Retina (tissue), 1 donor: Measurements from ENCODE around the gene RSAD2.
"Not testable (repeated sequence)": the region's sequence is repeated elsewhere in the genome, so short reads cannot be mapped to it uniquely, and the experiment has no call there.

Experiments
- DNase-seq: peaks from one replicate; pipeline ENCODE4 v3.0.0-alpha.2; 2016

RSAD2 gene

GRCh38 chr2:6928452-6928851 is 50.9 kb downstream of the RSAD2 start:
- DNase-seq: no peak

- DNase-seq: no peak
These were observed 51.7 kb downstream of the RSAD2 start for GRCh38 chr2:6929196-6929819.

GRCh38 chr2:6930923-6931647 is 53.5 kb downstream of the RSAD2 start:
- DNase-seq: no peak

GRCh38 chr2:6931753-6932152 is 54.2 kb downstream of the RSAD2 start:
- no peak for DNase-seq

- DNase-seq: no peak
These were observed 54.6 kb downstream of the RSAD2 start for GRCh38 chr2:6932206-6932605.

- no peak for DNase-seq
These were observed 55.3 kb downstream of the RSAD2 start for GRCh38 chr2:6932828-6933227.

GRCh38 chr2:6933911-6934310 is 56.3 kb downstream of the RSAD2 start:
- no peak for DNase-seq

- DNase-seq: no peak
These were observed 56.8 kb downstream of the RSAD2 start for GRCh38 chr2:6934345-6934744.

- no peak for DNase-seq
These were observed 57.4 kb downstream of the RSAD2 start for GRCh38 chr2:6934758-6935651.

- DNase-seq: not testable (repeated sequence)
These were observed 58.1 kb downstream of the RSAD2 start for GRCh38 chr2:6935652-6936020.

- no peak for DNase-seq
These were observed 59.6 kb downstream of the RSAD2 start for GRCh38 chr2:6937157-6937556.

GRCh38 chr2:6937582-6937981 is 60.0 kb downstream of the RSAD2 start:
- no peak for DNase-seq

GRCh38 chr2:6939071-6939470 is 61.5 kb downstream of the RSAD2 start:
- DNase-seq: no peak

- no peak for DNase-seq
These were observed 63.2 kb downstream of the RSAD2 start for GRCh38 chr2:6940820-6941219.

GRCh38 chr2:6941299-6942046 is 63.9 kb downstream of the RSAD2 start:
- DNase-seq: no peak

- DNase-seq: no peak
These were observed 65.3 kb downstream of the RSAD2 start for GRCh38 chr2:6942848-6943247.

- DNase-seq: no peak
These were observed 65.9 kb downstream of the RSAD2 start for GRCh38 chr2:6943523-6943922.

GRCh38 chr2:6943971-6944370 is 66.4 kb downstream of the RSAD2 start:
- DNase-seq: no peak

- no peak for DNase-seq
These were observed 67.0 kb downstream of the RSAD2 start for GRCh38 chr2:6944555-6944954.

GRCh38 chr2:6945087-6945813 is 67.7 kb downstream of the RSAD2 start:
- no peak for DNase-seq

- no peak for DNase-seq
These were observed 68.2 kb downstream of the RSAD2 start for GRCh38 chr2:6945821-6946220.

- DNase-seq: no peak
These were observed 69.1 kb downstream of the RSAD2 start for GRCh38 chr2:6946722-6947121.
